K562 (cell line): ENCODE data around the gene CNOT10. TPM values are rescaled to one million over a fixed set of nuclear protein-coding genes. Genes with fewer than 3 reads are reported as not detected.

ENCODE experiments used
- ARID2 ChIP-seq: fragments of 450-650 bp; IDR thresholded peaks from 2 replicates; pipeline ENCODE4 v1.6.1; 2017; ENCODE audit warnings: antibody characterized with exemption, mild to moderate bottlenecking
- CC2D1A ChIP-seq: fragments of 450-650 bp; IDR thresholded peaks from 2 replicates; pipeline ENCODE4 v1.6.1; 2017; ENCODE audit warnings: mild to moderate bottlenecking
- FOXK2 ChIP-seq, 2 experiments: fragments of 450-650 bp; IDR thresholded peaks in 1 of 2; conservative IDR thresholded peaks in 1 of 2; 2 replicates each; pipeline ENCODE4 v1.6.1; 2016; ENCODE audit warnings: low read depth in 2 of 2, mild to moderate bottlenecking in 1 of 2
- FUS ChIP-seq: fragments of 200-400 bp; formaldehyde crosslinking; optimal IDR thresholded peaks from 2 replicates; pipeline ENCODE3; 2017; ENCODE audit warnings: low read depth, low read length
- HMG20A ChIP-seq: fragments of 450-650 bp; formaldehyde crosslinking; conservative IDR thresholded peaks from 2 replicates; pipeline ENCODE4 v1.4.0; 2020; ENCODE audit warnings: mild to moderate bottlenecking, mixed read lengths
- LEF1 ChIP-seq: fragments of 450-650 bp; IDR thresholded peaks from 2 replicates; pipeline ENCODE4 v1.6.1; 2016; ENCODE audit warnings: mild to moderate bottlenecking
- MAFF ChIP-seq: IDR thresholded peaks from 2 replicates; pipeline ENCODE4 v1.6.1; 2012; ENCODE audit warnings: low read length, improper control_type of control experiment
- MED1 ChIP-seq: sonication (generic); formaldehyde crosslinking; IDR thresholded peaks from 2 replicates; pipeline ENCODE4 v1.8.1; 2023; ENCODE audit warnings: missing genetic modification reagents, borderline replicate concordance
- MNT ChIP-seq, 2 experiments: fragments of 450-650 bp; conservative IDR thresholded peaks; 2 replicates each; pipeline ENCODE4 v1.6.1; 2017; ENCODE audit warnings: mild to moderate bottlenecking in 2 of 2, moderate library complexity in 2 of 2
- NFYB ChIP-seq: IDR thresholded peaks from 2 replicates; pipeline ENCODE4 v1.6.1; 2011; ENCODE audit warnings: mild to moderate bottlenecking, moderate library complexity; ENCODE audit not compliant: insufficient read length; ENCODE audit errors: extremely low read depth
- POLR2AphosphoS5 ChIP-seq: IDR thresholded peaks from 2 replicates; pipeline ENCODE4 v1.6.1; 2011; ENCODE audit warnings: mild to moderate bottlenecking, low read depth, low read length, moderate library complexity; ENCODE audit not compliant: control insufficient read depth, insufficient read depth
- PTTG1 ChIP-seq: fragments of 450-650 bp; IDR thresholded peaks from 2 replicates; pipeline ENCODE4 v1.6.1; 2016; ENCODE audit warnings: low read depth, mild to moderate bottlenecking, missing genetic modification characterization, missing compliant biosample characterization
- RBM15 ChIP-seq: fragments of 200-400 bp; formaldehyde crosslinking; IDR thresholded peaks from 2 replicates; pipeline ENCODE4 v1.6.1; 2018; ENCODE audit warnings: mild to moderate bottlenecking, low read length, moderate library complexity; ENCODE audit not compliant: insufficient read depth
- SMAD4 ChIP-seq: fragments of 250-450 bp; sonication (Bioruptor Pico); conservative IDR thresholded peaks from 2 replicates; pipeline ENCODE4 v1.8.0; 2021; ENCODE audit warnings: inconsistent platforms, mild to moderate bottlenecking, moderate library complexity
- U2AF2 ChIP-seq: fragments of 200-400 bp; formaldehyde crosslinking; optimal IDR thresholded peaks from 2 replicates; pipeline ENCODE3; 2017; ENCODE audit warnings: low read depth, mild to moderate bottlenecking, low read length
- polyA plus RNA-seq, 8 experiments: library from polyadenylated mRNA; depleted of rRNA in 4 of 8; stranded (reverse) in 5 of 8; unstranded in 3 of 8; fragments of >200 nt; fragmentation: Nextera tagmentation in 2 of 8; fragmentation: Illumina TruSeq in 1 of 8; extraction: Ambion mirVana in 2 of 8; extraction: Trizol in 1 of 8; gene quantifications; 2 replicates each; pipeline versions ENCODE4 v1.2.1 to v1.2.3, GENCODE V29; 2011 to 2014; ENCODE audit warnings: inconsistent platforms in 1 of 8, missing spikeins in 1 of 8
- total RNA-seq, 7 experiments: library from RNA; depleted of rRNA in 6 of 7; stranded (reverse); fragments of >200 nt in 6 of 7; fragmentation: Illumina TruSeq in 2 of 7; extraction: Trizol in 2 of 7; gene quantifications; 2 replicates each; pipeline versions ENCODE4 v1.2.1 to v1.2.3, GENCODE V29; 2011 to 2021; ENCODE audit warnings: low replicate concordance in 1 of 7
- TF ChIP-seq, protein P1 (sequence below): fragments of 250-450 bp; sonication (Bioruptor Pico); IDR thresholded peaks from 2 replicates; pipeline ENCODE4 v1.8.0; 2021; ENCODE audit warnings: mild to moderate bottlenecking, moderate library complexity
- TF ChIP-seq, protein P2 (sequence below): fragments of 250-450 bp; sonication (Bioruptor Pico); IDR thresholded peaks from 2 replicates; pipeline ENCODE4 v1.4.0; 2020; ENCODE audit warnings: mild to moderate bottlenecking

Gene CNOT10
- total and polyA plus RNA-seq, 9 of the 15 experiments (the other 6 are each of a cell fraction or from before 2014, with no cell fraction given) = 35.7 to 114 (median 81.9) TPM

- TF ChIP-seq LEF1 = 0 out of 2 replicates have a peak, but pooled peaks have one; percentile 22
- no peak for TF ChIP-seq MNT (conservative IDR thresholded peaks at IDR 0.05)
- peak; percentile 87 for TF ChIP-seq MAFF
- no peak for TF ChIP-seq U2AF2
- no peak for TF ChIP-seq CC2D1A
- no peak for TF ChIP-seq PTTG1 (tag)
- TF ChIP-seq NFYB = no peak
- no peak for TF ChIP-seq FUS
- TF ChIP-seq ARID2 = 0 out of 2 replicates have a peak, but pooled peaks have one; percentile 29
- TF ChIP-seq MED1 (CRISPR knock-in tag) = no peak
- TF ChIP-seq, protein P1, sequence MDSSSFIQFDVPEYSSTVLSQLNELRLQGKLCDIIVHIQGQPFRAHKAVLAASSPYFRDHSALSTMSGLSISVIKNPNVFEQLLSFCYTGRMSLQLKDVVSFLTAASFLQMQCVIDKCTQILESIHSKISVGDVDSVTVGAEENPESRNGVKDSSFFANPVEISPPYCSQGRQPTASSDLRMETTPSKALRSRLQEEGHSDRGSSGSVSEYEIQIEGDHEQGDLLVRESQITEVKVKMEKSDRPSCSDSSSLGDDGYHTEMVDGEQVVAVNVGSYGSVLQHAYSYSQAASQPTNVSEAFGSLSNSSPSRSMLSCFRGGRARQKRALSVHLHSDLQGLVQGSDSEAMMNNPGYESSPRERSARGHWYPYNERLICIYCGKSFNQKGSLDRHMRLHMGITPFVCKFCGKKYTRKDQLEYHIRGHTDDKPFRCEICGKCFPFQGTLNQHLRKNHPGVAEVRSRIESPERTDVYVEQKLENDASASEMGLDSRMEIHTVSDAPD (CRISPR knock-in tag) = no peak
- TF ChIP-seq HMG20A = no peak
- no peak for TF ChIP-seq POLR2AphosphoS5
- TF ChIP-seq, protein P2, sequence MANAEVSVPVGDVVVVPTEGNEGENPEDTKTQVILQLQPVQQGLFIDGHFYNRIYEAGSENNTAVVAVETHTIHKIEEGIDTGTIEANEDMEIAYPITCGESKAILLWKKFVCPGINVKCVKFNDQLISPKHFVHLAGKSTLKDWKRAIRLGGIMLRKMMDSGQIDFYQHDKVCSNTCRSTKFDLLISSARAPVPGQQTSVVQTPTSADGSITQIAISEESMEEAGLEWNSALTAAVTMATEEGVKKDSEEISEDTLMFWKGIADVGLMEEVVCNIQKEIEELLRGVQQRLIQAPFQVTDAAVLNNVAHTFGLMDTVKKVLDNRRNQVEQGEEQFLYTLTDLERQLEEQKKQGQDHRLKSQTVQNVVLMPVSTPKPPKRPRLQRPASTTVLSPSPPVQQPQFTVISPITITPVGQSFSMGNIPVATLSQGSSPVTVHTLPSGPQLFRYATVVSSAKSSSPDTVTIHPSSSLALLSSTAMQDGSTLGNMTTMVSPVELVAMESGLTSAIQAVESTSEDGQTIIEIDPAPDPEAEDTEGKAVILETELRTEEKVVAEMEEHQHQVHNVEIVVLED = no peak
- no peak for TF ChIP-seq FOXK2 (conservative IDR thresholded peaks at IDR 0.05 in 1 of 2, IDR thresholded peaks at IDR 0.05 in 1 of 2; ENCODE audit: low read depth in 2 of 2)
- TF ChIP-seq RBM15 = no peak
- TF ChIP-seq SMAD4 = no peak
Measured at GRCh38 chr3:32684029-32684799, 774 bp upstream of the CNOT10 start (continued).
